ENCODE results near the gene ABCC8. TPM values are rescaled to one million over a fixed set of nuclear protein-coding genes. Genes with fewer than 3 reads are reported as not detected.

Gene ABCC8
- total RNA-seq, 1 donor from 2014 or later, result 3.7 TPM

GRCh38 chr11:17494019-17494418 is 17.4 kb upstream of the ABCC8 start:
- Histone ChIP-seq H3K4me3 (ENCODE audit: low read length in 3 of 3) (no peak overlapping the region), H3K27ac (ENCODE audit: low read depth, low read length) (no peak overlapping the region), H3K9ac (ENCODE audit: low read depth in 1 of 3, low read length in 3 of 3) (no peak overlapping the region), H3K27me3 (ENCODE audit: control insufficient read depth in 3 of 3, insufficient read depth in 3 of 3, low read length in 3 of 3) (peaks cover 0 to 10% (median 0%) of the 10 kb centered on the region in 3 donors), H3K9me3 (ENCODE audit: control insufficient read depth in 3 of 3, low read length in 3 of 3) (no peaks in the 10 kb centered on the region), H3K4me1 (ENCODE audit: control insufficient read depth in 3 of 3, insufficient read depth in 3 of 3, low read length in 3 of 3) (peaks cover 0 to 10% (median 4%) of the 10 kb centered on the region in 3 donors), H3K36me3 (ENCODE audit: control insufficient read depth in 3 of 3, insufficient read depth in 3 of 3, low read length in 3 of 3) (no peaks in the 10 kb centered on the region)

- no peak overlapping the region for H3K9ac ChIP-seq (ENCODE audit: low read depth in 1 of 3, low read length in 3 of 3)
- no peaks in the 10 kb centered on the region for H3K9me3 ChIP-seq (ENCODE audit: control insufficient read depth in 3 of 3, low read length in 3 of 3)
- peaks cover 0 to 10% (median 2%) of the 10 kb centered on the region in 3 donors for H3K27me3 ChIP-seq (ENCODE audit: control insufficient read depth in 3 of 3, insufficient read depth in 3 of 3, low read length in 3 of 3)
- no peak overlapping the region for H3K27ac ChIP-seq (ENCODE audit: low read depth, low read length)
- H3K36me3 ChIP-seq (ENCODE audit: control insufficient read depth in 3 of 3, insufficient read depth in 3 of 3, low read length in 3 of 3), result no peaks in the 10 kb centered on the region
- no peak overlapping the region for H3K4me3 ChIP-seq (ENCODE audit: low read length in 3 of 3)
- H3K4me1 ChIP-seq (ENCODE audit: control insufficient read depth in 3 of 3, insufficient read depth in 3 of 3, low read length in 3 of 3), result peaks cover 0 to 8% (median 4%) of the 10 kb centered on the region in 3 donors
Measured at GRCh38 chr11:17490938-17491337, 14.3 kb upstream of the ABCC8 start.

GRCh38 chr11:17490232-17490631 is 13.6 kb upstream of the ABCC8 start:
- Histone ChIP-seq H3K4me1 (ENCODE audit: control insufficient read depth in 3 of 3, insufficient read depth in 3 of 3, low read length in 3 of 3) (peaks cover 0 to 8% (median 4%) of the 10 kb centered on the region in 3 donors), H3K27me3 (ENCODE audit: control insufficient read depth in 3 of 3, insufficient read depth in 3 of 3, low read length in 3 of 3) (peaks cover 0 to 10% (median 2%) of the 10 kb centered on the region in 3 donors), H3K9me3 (ENCODE audit: control insufficient read depth in 3 of 3, low read length in 3 of 3) (no peaks in the 10 kb centered on the region), H3K27ac (ENCODE audit: low read depth, low read length) (no peak overlapping the region), H3K36me3 (ENCODE audit: control insufficient read depth in 3 of 3, insufficient read depth in 3 of 3, low read length in 3 of 3) (no peaks in the 10 kb centered on the region), H3K4me3 (ENCODE audit: low read length in 3 of 3) (no peak overlapping the region), H3K9ac (ENCODE audit: low read depth in 1 of 3, low read length in 3 of 3) (no peak overlapping the region)

GRCh38 chr11:17489751-17490150 is 13.1 kb upstream of the ABCC8 start:
- no peak overlapping the region for H3K9ac ChIP-seq (ENCODE audit: low read depth in 1 of 3, low read length in 3 of 3)
- no peaks in the 10 kb centered on the region for H3K9me3 ChIP-seq (ENCODE audit: control insufficient read depth in 3 of 3, low read length in 3 of 3)
- H3K4me1 ChIP-seq (ENCODE audit: control insufficient read depth in 3 of 3, insufficient read depth in 3 of 3, low read length in 3 of 3), result peaks cover 0 to 8% (median 4%) of the 10 kb centered on the region in 3 donors
- H3K27me3 ChIP-seq (ENCODE audit: control insufficient read depth in 3 of 3, insufficient read depth in 3 of 3, low read length in 3 of 3), result peaks cover 0 to 10% (median 2%) of the 10 kb centered on the region in 3 donors
- no peak overlapping the region for H3K4me3 ChIP-seq (ENCODE audit: low read length in 3 of 3)
- H3K36me3 ChIP-seq (ENCODE audit: control insufficient read depth in 3 of 3, insufficient read depth in 3 of 3, low read length in 3 of 3), result no peaks in the 10 kb centered on the region
- H3K27ac ChIP-seq (ENCODE audit: low read depth, low read length), result no peak overlapping the region

- no peak overlapping the region for H3K4me3 ChIP-seq (ENCODE audit: low read length in 3 of 3)
- H3K27me3 ChIP-seq (ENCODE audit: control insufficient read depth in 3 of 3, insufficient read depth in 3 of 3, low read length in 3 of 3), result peaks cover 0 to 6% (median 2%) of the 10 kb centered on the region in 3 donors
- H3K9me3 ChIP-seq (ENCODE audit: control insufficient read depth in 3 of 3, low read length in 3 of 3), result no peaks in the 10 kb centered on the region
- H3K9ac ChIP-seq (ENCODE audit: low read depth in 1 of 3, low read length in 3 of 3), result no peak overlapping the region
- no peak overlapping the region for H3K27ac ChIP-seq (ENCODE audit: low read depth, low read length)
- peaks cover 0 to 8% (median 4%) of the 10 kb centered on the region in 3 donors for H3K4me1 ChIP-seq (ENCODE audit: control insufficient read depth in 3 of 3, insufficient read depth in 3 of 3, low read length in 3 of 3)
- no peaks in the 10 kb centered on the region for H3K36me3 ChIP-seq (ENCODE audit: control insufficient read depth in 3 of 3, insufficient read depth in 3 of 3, low read length in 3 of 3)
Measured at GRCh38 chr11:17488563-17488962, 11.9 kb upstream of the ABCC8 start.

GRCh38 chr11:17486646-17487045 is 10.0 kb upstream of the ABCC8 start:
- Histone ChIP-seq H3K27ac (ENCODE audit: low read depth, low read length) (no peak overlapping the region), H3K4me1 (ENCODE audit: control insufficient read depth in 3 of 3, insufficient read depth in 3 of 3, low read length in 3 of 3) (peaks cover 0 to 6% (median 4%) of the 10 kb centered on the region in 3 donors), H3K27me3 (ENCODE audit: control insufficient read depth in 3 of 3, insufficient read depth in 3 of 3, low read length in 3 of 3) (peaks cover 0 to 2% (median 0%) of the 10 kb centered on the region in 3 donors), H3K9me3 (ENCODE audit: control insufficient read depth in 3 of 3, low read length in 3 of 3) (no peaks in the 10 kb centered on the region), H3K4me3 (ENCODE audit: low read length in 3 of 3) (no peak overlapping the region), H3K36me3 (ENCODE audit: control insufficient read depth in 3 of 3, insufficient read depth in 3 of 3, low read length in 3 of 3) (no peaks in the 10 kb centered on the region), H3K9ac (ENCODE audit: low read depth in 1 of 3, low read length in 3 of 3) (no peak overlapping the region)

GRCh38 chr11:17483505-17483904 is 6.9 kb upstream of the ABCC8 start:
- Histone ChIP-seq H3K36me3 (ENCODE audit: control insufficient read depth in 3 of 3, insufficient read depth in 3 of 3, low read length in 3 of 3) (no peaks in the 10 kb centered on the region), H3K9ac (ENCODE audit: low read depth in 1 of 3, low read length in 3 of 3) (no peak overlapping the region), H3K4me3 (ENCODE audit: low read length in 3 of 3) (no peak overlapping the region), H3K27ac (ENCODE audit: low read depth, low read length) (no peak overlapping the region), H3K9me3 (ENCODE audit: control insufficient read depth in 3 of 3, low read length in 3 of 3) (no peaks in the 10 kb centered on the region), H3K4me1 (ENCODE audit: control insufficient read depth in 3 of 3, insufficient read depth in 3 of 3, low read length in 3 of 3) (peaks cover 0 to 4% (median 0%) of the 10 kb centered on the region in 3 donors), H3K27me3 (ENCODE audit: control insufficient read depth in 3 of 3, insufficient read depth in 3 of 3, low read length in 3 of 3) (peaks cover 0 to 5% (median 2%) of the 10 kb centered on the region in 3 donors)

GRCh38 chr11:17481905-17482304 is 5.3 kb upstream of the ABCC8 start:
- Histone ChIP-seq H3K9me3 (ENCODE audit: control insufficient read depth in 3 of 3, low read length in 3 of 3) (no peaks in the 10 kb centered on the region), H3K4me1 (ENCODE audit: control insufficient read depth in 3 of 3, insufficient read depth in 3 of 3, low read length in 3 of 3) (peaks cover 0 to 4% (median 0%) of the 10 kb centered on the region in 3 donors), H3K36me3 (ENCODE audit: control insufficient read depth in 3 of 3, insufficient read depth in 3 of 3, low read length in 3 of 3) (no peaks in the 10 kb centered on the region), H3K27me3 (ENCODE audit: control insufficient read depth in 3 of 3, insufficient read depth in 3 of 3, low read length in 3 of 3) (peaks cover 4 to 10% (median 9%) of the 10 kb centered on the region in 3 donors), H3K4me3 (ENCODE audit: low read length in 3 of 3) (no peak overlapping the region), H3K27ac (ENCODE audit: low read depth, low read length) (no peak overlapping the region), H3K9ac (ENCODE audit: low read depth in 1 of 3, low read length in 3 of 3) (no peak overlapping the region)

GRCh38 chr11:17479284-17480214 is 2.9 kb upstream of the ABCC8 start:
- no peaks in the 10 kb centered on the region for H3K9me3 ChIP-seq (ENCODE audit: control insufficient read depth in 3 of 3, low read length in 3 of 3)
- peak overlapping the region in 1 of 3 donors; percentile 3 for H3K4me3 ChIP-seq (ENCODE audit: low read length in 3 of 3)
- H3K27ac ChIP-seq (ENCODE audit: low read depth, low read length), result no peak overlapping the region
- H3K36me3 ChIP-seq (ENCODE audit: control insufficient read depth in 3 of 3, insufficient read depth in 3 of 3, low read length in 3 of 3), result no peaks in the 10 kb centered on the region
- no peak overlapping the region for H3K9ac ChIP-seq (ENCODE audit: low read depth in 1 of 3, low read length in 3 of 3)
- H3K4me1 ChIP-seq (ENCODE audit: control insufficient read depth in 3 of 3, insufficient read depth in 3 of 3, low read length in 3 of 3), result peaks cover 7 to 10% (median 10%) of the 10 kb centered on the region in 3 donors
- peaks cover 19 to 26% (median 24%) of the 10 kb centered on the region in 3 donors for H3K27me3 ChIP-seq (ENCODE audit: control insufficient read depth in 3 of 3, insufficient read depth in 3 of 3, low read length in 3 of 3)

GRCh38 chr11:17478070-17478469 is 1.4 kb upstream of the ABCC8 start:
- no peaks in the 10 kb centered on the region for H3K9me3 ChIP-seq (ENCODE audit: control insufficient read depth in 3 of 3, low read length in 3 of 3)
- no peaks in the 10 kb centered on the region for H3K36me3 ChIP-seq (ENCODE audit: control insufficient read depth in 3 of 3, insufficient read depth in 3 of 3, low read length in 3 of 3)
- no peak overlapping the region for H3K27ac ChIP-seq (ENCODE audit: low read depth, low read length)
- H3K27me3 ChIP-seq (ENCODE audit: control insufficient read depth in 3 of 3, insufficient read depth in 3 of 3, low read length in 3 of 3), result peaks cover 25 to 37% (median 26%) of the 10 kb centered on the region in 3 donors
- no peak overlapping the region for H3K9ac ChIP-seq (ENCODE audit: low read depth in 1 of 3, low read length in 3 of 3)
- no peak overlapping the region for H3K4me3 ChIP-seq (ENCODE audit: low read length in 3 of 3)
- H3K4me1 ChIP-seq (ENCODE audit: control insufficient read depth in 3 of 3, insufficient read depth in 3 of 3, low read length in 3 of 3), result peaks cover 7 to 10% (median 10%) of the 10 kb centered on the region in 3 donors
